HepG2 (cell line): ENCODE results near the gene CYP17A1. TPM values are rescaled to one million over a fixed set of nuclear protein-coding genes. Genes with fewer than 3 reads are reported as not detected.

Experiments
- ATM ChIP-seq: fragments of 450-650 bp; IDR thresholded peaks from 2 replicates; pipeline ENCODE4 v1.7.1; 2017; ENCODE audit warnings: mild to moderate bottlenecking, borderline replicate concordance
- EP300 ChIP-seq, 3 experiments: sonication (generic) in 1 of 3; formaldehyde crosslinking in 1 of 3; IDR thresholded peaks; 2 replicates each; pipeline versions ENCODE4 v1.5.1 to v1.6.1; 2011 to 2020; ENCODE audit warnings: low read depth in 2 of 3, low read length in 2 of 3, borderline replicate concordance in 1 of 3, improper control_type of control experiment in 1 of 3, mild to moderate bottlenecking in 1 of 3, missing genetic modification reagents in 1 of 3, moderate library complexity in 1 of 3
- GPN1 ChIP-seq: sonication (generic); formaldehyde crosslinking; IDR thresholded peaks from 2 replicates; pipeline ENCODE4 v1.5.1; 2020; ENCODE audit warnings: missing genetic modification reagents, borderline replicate concordance
- NR2F6 ChIP-seq, 2 experiments: IDR thresholded peaks; 2 replicates each; pipeline ENCODE4 v1.6.1; 2016; ENCODE audit warnings: antibody characterized with exemption in 1 of 2, mild to moderate bottlenecking in 1 of 2
- PAXIP1 ChIP-seq: sonication (generic); formaldehyde crosslinking; conservative IDR thresholded peaks from 2 replicates; pipeline ENCODE4 v1.4.0; 2020; ENCODE audit warnings: mild to moderate bottlenecking, missing genetic modification reagents, moderate library complexity
- RELA ChIP-seq: sonication (generic); formaldehyde crosslinking; IDR thresholded peaks from 2 replicates; pipeline ENCODE4 v1.4.0; 2020; ENCODE audit warnings: missing genetic modification reagents
- SAP130 ChIP-seq: IDR thresholded peaks from 2 replicates; pipeline ENCODE4 v1.6.1; 2016; ENCODE audit warnings: low read depth
- SIN3A ChIP-seq: IDR thresholded peaks from 2 replicates; pipeline ENCODE4 v1.6.1; 2011; ENCODE audit warnings: low read depth, mild to moderate bottlenecking, control low read depth, low read length, borderline replicate concordance
- SRSF1 ChIP-seq: fragments of 200-400 bp; formaldehyde crosslinking; optimal IDR thresholded peaks from 2 replicates; pipeline ENCODE3; 2017; ENCODE audit warnings: mild to moderate bottlenecking, low read depth, low read length, moderate library complexity
- ZBTB1 ChIP-seq: sonication (generic); formaldehyde crosslinking; IDR thresholded peaks from 2 replicates; pipeline ENCODE4 v1.4.0; 2020; ENCODE audit warnings: missing genetic modification reagents, borderline replicate concordance
- ZBTB2 ChIP-seq: sonication (generic); formaldehyde crosslinking; IDR thresholded peaks from 2 replicates; pipeline ENCODE4 v1.8.0; 2022; ENCODE audit warnings: low read depth, missing genetic modification reagents
- ZNF235 ChIP-seq: sonication (generic); formaldehyde crosslinking; IDR thresholded peaks from 2 replicates; pipeline ENCODE4 v1.8.1; 2023; ENCODE audit warnings: mild to moderate bottlenecking, missing genetic modification reagents, borderline replicate concordance
- ZNF281 ChIP-seq: sonication (generic); formaldehyde crosslinking; IDR thresholded peaks from 2 replicates; pipeline ENCODE4 v1.4.0; 2020; ENCODE audit warnings: missing genetic modification reagents, borderline replicate concordance
- polyA plus RNA-seq, 8 experiments: library from polyadenylated mRNA; depleted of rRNA in 3 of 8; stranded (reverse) in 7 of 8; unstranded in 1 of 8; fragments of >200 nt; fragmentation: Illumina TruSeq in 4 of 8; extraction: Trizol in 4 of 8; gene quantifications; 2 replicates each; pipeline versions ENCODE4 v1.2.1 to v1.2.3, GENCODE V29; 2011 to 2016; ENCODE audit warnings: low read depth in 4 of 8, missing spikeins in 1 of 8, mixed read lengths in 1 of 8; ENCODE audit not compliant: insufficient read depth in 1 of 8
- total RNA-seq, 5 experiments: library from RNA; depleted of rRNA; stranded (reverse); fragments of >200 nt; fragmentation: Illumina TruSeq; extraction: Trizol; gene quantifications; 2 replicates each; pipeline ENCODE4 v1.2.3, GENCODE V29; 2016; ENCODE audit warnings: low read depth in 1 of 5
- TF ChIP-seq, protein P1 (sequence below): sonication (generic); formaldehyde crosslinking; IDR thresholded peaks from 2 replicates; pipeline ENCODE4 v1.5.1; 2020; ENCODE audit warnings: mild to moderate bottlenecking, missing genetic modification reagents, borderline replicate concordance

CYP17A1 gene
- total and polyA plus RNA-seq, 2 of the 13 experiments (the other 11 are each of a cell fraction or from before 2014, with no cell fraction given): 0.13 to 1.1 TPM

GRCh38 chr10:102813734-102814452 is 23.3 kb downstream of the CYP17A1 start (continued):
- TF ChIP-seq, protein P1, sequence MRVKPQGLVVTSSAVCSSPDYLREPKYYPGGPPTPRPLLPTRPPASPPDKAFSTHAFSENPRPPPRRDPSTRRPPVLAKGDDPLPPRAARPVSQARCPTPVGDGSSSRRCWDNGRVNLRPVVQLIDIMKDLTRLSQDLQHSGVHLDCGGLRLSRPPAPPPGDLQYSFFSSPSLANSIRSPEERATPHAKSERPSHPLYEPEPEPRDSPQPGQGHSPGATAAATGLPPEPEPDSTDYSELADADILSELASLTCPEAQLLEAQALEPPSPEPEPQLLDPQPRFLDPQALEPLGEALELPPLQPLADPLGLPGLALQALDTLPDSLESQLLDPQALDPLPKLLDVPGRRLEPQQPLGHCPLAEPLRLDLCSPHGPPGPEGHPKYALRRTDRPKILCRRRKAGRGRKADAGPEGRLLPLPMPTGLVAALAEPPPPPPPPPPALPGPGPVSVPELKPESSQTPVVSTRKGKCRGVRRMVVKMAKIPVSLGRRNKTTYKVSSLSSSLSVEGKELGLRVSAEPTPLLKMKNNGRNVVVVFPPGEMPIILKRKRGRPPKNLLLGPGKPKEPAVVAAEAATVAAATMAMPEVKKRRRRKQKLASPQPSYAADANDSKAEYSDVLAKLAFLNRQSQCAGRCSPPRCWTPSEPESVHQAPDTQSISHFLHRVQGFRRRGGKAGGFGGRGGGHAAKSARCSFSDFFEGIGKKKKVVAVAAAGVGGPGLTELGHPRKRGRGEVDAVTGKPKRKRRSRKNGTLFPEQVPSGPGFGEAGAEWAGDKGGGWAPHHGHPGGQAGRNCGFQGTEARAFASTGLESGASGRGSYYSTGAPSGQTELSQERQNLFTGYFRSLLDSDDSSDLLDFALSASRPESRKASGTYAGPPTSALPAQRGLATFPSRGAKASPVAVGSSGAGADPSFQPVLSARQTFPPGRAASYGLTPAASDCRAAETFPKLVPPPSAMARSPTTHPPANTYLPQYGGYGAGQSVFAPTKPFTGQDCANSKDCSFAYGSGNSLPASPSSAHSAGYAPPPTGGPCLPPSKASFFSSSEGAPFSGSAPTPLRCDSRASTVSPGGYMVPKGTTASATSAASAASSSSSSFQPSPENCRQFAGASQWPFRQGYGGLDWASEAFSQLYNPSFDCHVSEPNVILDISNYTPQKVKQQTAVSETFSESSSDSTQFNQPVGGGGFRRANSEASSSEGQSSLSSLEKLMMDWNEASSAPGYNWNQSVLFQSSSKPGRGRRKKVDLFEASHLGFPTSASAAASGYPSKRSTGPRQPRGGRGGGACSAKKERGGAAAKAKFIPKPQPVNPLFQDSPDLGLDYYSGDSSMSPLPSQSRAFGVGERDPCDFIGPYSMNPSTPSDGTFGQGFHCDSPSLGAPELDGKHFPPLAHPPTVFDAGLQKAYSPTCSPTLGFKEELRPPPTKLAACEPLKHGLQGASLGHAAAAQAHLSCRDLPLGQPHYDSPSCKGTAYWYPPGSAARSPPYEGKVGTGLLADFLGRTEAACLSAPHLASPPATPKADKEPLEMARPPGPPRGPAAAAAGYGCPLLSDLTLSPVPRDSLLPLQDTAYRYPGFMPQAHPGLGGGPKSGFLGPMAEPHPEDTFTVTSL (CRISPR knock-in tag): peak; percentile 43; the same call in 1 of the 2 replicates
- 0 out of 2 replicates have a peak, but pooled peaks have one; percentile 22 for TF ChIP-seq SIN3A
- no peak for TF ChIP-seq SRSF1
- TF ChIP-seq SAP130: peak; percentile 44
- no peak for TF ChIP-seq RELA (CRISPR knock-in tag)
- 0 out of 2 replicates have a peak, but pooled peaks have one; percentile 8 for TF ChIP-seq NR2F6 (IDR thresholded peaks at IDR 0.05)
- no peak for TF ChIP-seq NR2F6 (CRISPR knock-in tag; IDR thresholded peaks at IDR 0.05)
- no peak for TF ChIP-seq GPN1 (CRISPR knock-in tag)
- peak; percentile 83 for TF ChIP-seq PAXIP1
- no peak for TF ChIP-seq ZNF235
- no peak for TF ChIP-seq EP300 (IDR thresholded peaks at IDR 0.05; ENCODE audit: low read depth in 2 of 2, low read length in 2 of 2)
- no peak for TF ChIP-seq EP300 (CRISPR knock-in tag; IDR thresholded peaks at IDR 0.05; ENCODE audit: borderline replicate concordance)
- no peak for TF ChIP-seq ATM
- no peak for TF ChIP-seq ZBTB2 (CRISPR knock-in tag)
- no peak for TF ChIP-seq ZNF281 (CRISPR knock-in tag)
- no peak for TF ChIP-seq ZBTB1
